GM12891 (cell line): ENCODE data around the gene RBM38.

Source experiments
- POLR2A ChIP-seq: IDR thresholded peaks from 2 replicates; pipeline ENCODE4 v1.6.1; 2011; ENCODE audit warnings: low read depth, low read length, control low read depth
- POLR2AphosphoS5 ChIP-seq: IDR thresholded peaks from 2 replicates; pipeline ENCODE4 v1.6.1; 2011; ENCODE audit warnings: low read depth, low read length, control low read depth

DNA sequence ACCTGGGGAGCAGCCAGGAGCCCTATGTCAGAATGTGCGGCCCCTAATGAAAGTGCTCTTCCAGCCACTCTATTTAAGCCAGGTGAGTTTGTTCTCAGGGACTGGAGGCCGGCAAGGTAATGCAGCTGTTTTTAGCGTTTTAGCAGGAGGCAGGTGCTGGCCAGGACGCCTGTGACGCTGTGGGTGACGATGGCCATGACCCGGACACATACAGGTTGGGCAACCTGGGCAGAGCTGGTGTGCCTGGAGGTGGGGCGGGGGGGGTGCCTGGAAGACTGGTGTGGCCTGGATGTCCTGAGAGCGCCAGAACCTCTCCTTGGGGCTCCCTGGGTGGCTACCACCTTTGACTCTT, 51.7 kb downstream of the RBM38 start:
- TF ChIP-seq POLR2A, result no peak
- TF ChIP-seq POLR2AphosphoS5, result no peak
